GM19240 (cell line): ENCODE measurements around the gene CYTH2.
"Not testable (repeated sequence)": the region's sequence is repeated elsewhere in the genome, so short reads cannot be mapped to it uniquely, and the experiment has no call there.

Source experiments
- DNase-seq: peaks from one replicate; pipeline ENCODE4 v3.0.0; 2011; ENCODE audit warnings: low spot score; ENCODE audit not compliant: insufficient read length

The CYTH2 gene

GRCh38 chr19:48477067-48477685 is 8.0 kb downstream of the CYTH2 start:
- DNase-seq: no peak

GRCh38 chr19:48477698-48478338 is 8.6 kb downstream of the CYTH2 start:
- DNase-seq: no peak

- DNase-seq: no peak
Measured at GRCh38 chr19:48478339-48479256, 9.4 kb downstream of the CYTH2 start.

GRCh38 chr19:48479686-48480085 is 10.5 kb downstream of the CYTH2 start:
- no peak for DNase-seq

GRCh38 chr19:48480183-48480557 is 11.0 kb downstream of the CYTH2 start:
- DNase-seq: no peak

GRCh38 chr19:48480558-48481500 is 11.7 kb downstream of the CYTH2 start:
- no peak for DNase-seq

- DNase-seq: no peak
Measured at GRCh38 chr19:48481846-48482639, 12.9 kb downstream of the CYTH2 start.

GRCh38 chr19:48483301-48483700 is 14.1 kb downstream of the CYTH2 start:
- no peak for DNase-seq

GRCh38 chr19:48484247-48484893 is 15.2 kb downstream of the CYTH2 start:
- no peak for DNase-seq

GRCh38 chr19:48484931-48485612 is 15.9 kb downstream of the CYTH2 start:
- no peak for DNase-seq

- DNase-seq: not testable (repeated sequence)
Measured at GRCh38 chr19:48486706-48487105, 17.5 kb downstream of the CYTH2 start.

GRCh38 chr19:48487544-48487943 is 18.4 kb downstream of the CYTH2 start:
- no peak for DNase-seq

GRCh38 chr19:48487948-48488347 is 18.8 kb downstream of the CYTH2 start:
- DNase-seq: no peak

- DNase-seq: not testable (repeated sequence)
Measured at GRCh38 chr19:48488478-48488877, 19.3 kb downstream of the CYTH2 start.

GRCh38 chr19:48489608-48490216 is 20.5 kb downstream of the CYTH2 start:
- DNase-seq: peak; percentile 97

GRCh38 chr19:48490981-48491792 is 22.0 kb downstream of the CYTH2 start:
- peak; percentile 92 for DNase-seq

GRCh38 chr19:48491793-48492123 is 22.6 kb downstream of the CYTH2 start:
- no peak for DNase-seq
